Caki2 (cell line): ENCODE measurements around the gene ZNF841. TPM values are rescaled to one million over a fixed set of nuclear protein-coding genes. Genes with fewer than 3 reads are reported as not detected.
A peak's percentile ranks its signal among the peaks of the same experiment; 100 is the strongest.
"Not testable (repeated sequence)": the region's sequence is repeated elsewhere in the genome, so short reads cannot be mapped to it uniquely, and the experiment has no call there.

Experiments
- DNase-seq: peaks from one replicate; pipeline ENCODE4 v3.0.0-alpha.2; 2015; ENCODE audit warnings: low read depth
- in situ Hi-C: cut with HindIII; loops from 2 replicates; pipeline ENCODE4 v1.10.0; 2016; ENCODE audit warnings: low sequenced_read_pairs, low pct_unique_long_range_greater_than_20kb, mixed read lengths
- total RNA-seq: library from RNA; depleted of rRNA; stranded (reverse); fragments of >200 nt; shearing (Covaris generic); gene quantifications from 2 replicates; pipeline ENCODE4 v1.2.3, GENCODE V29; 2014; ENCODE audit warnings: low replicate concordance; rRNA removed

The ZNF841 gene
- total RNA-seq = 9.9 and 10.4 TPM in 2 replicates

- peak; percentile 95 for DNase-seq
- in situ Hi-C loops = no loop called here
Measured at GRCh38 chr19:52095172-52096014, at the start of gene ZNF841. ZNF841 (minus strand) TSS chr19:52095765; CDS start chr19:52084801, 10,964 bp downstream.

- in situ Hi-C loops = no loop called here
- DNase-seq = no peak
Measured at GRCh38 chr19:52142001-52142595, 46.5 kb upstream of the ZNF841 start.

GRCh38 chr19:52141203-52141602 is 45.6 kb upstream of the ZNF841 start:
- in situ Hi-C loops = no loop called here

GRCh38 chr19:52140032-52140710 is 44.6 kb upstream of the ZNF841 start:
- in situ Hi-C loops = no loop called here
- DNase-seq = no peak

More at GRCh38 chr19:52141203-52141602, 45.6 kb upstream of the ZNF841 start:
- no peak for DNase-seq

- in situ Hi-C loops = no loop called here
- DNase-seq = peak; percentile 92
Measured at GRCh38 chr19:52139252-52140031, 43.9 kb upstream of the ZNF841 start, which contains the start of gene ZNF616. ZNF616 (minus strand) TSS chr19:52139938; CDS start chr19:52130512, 9,426 bp downstream.

- in situ Hi-C loops = no loop called here
Measured at GRCh38 chr19:52138983-52139251, 43.4 kb upstream of the ZNF841 start.

GRCh38 chr19:52138278-52138982 is 42.9 kb upstream of the ZNF841 start:
- DNase-seq = no peak
- in situ Hi-C loops = no loop called here

More at GRCh38 chr19:52138983-52139251, 43.4 kb upstream of the ZNF841 start:
- DNase-seq = no peak

GRCh38 chr19:52120286-52120685 is 24.7 kb upstream of the ZNF841 start:
- no peak for DNase-seq
- in situ Hi-C loops = no loop called here

- in situ Hi-C loops = no loop called here
- peak; percentile 14 for DNase-seq
Measured at GRCh38 chr19:52115526-52116053, 20.0 kb upstream of the ZNF841 start.

GRCh38 chr19:52114691-52115090 is 19.1 kb upstream of the ZNF841 start:
- no peak for DNase-seq
- in situ Hi-C loops = no loop called here

GRCh38 chr19:52112624-52113023 is 17.1 kb upstream of the ZNF841 start:
- no peak for DNase-seq
- in situ Hi-C loops = no loop called here

GRCh38 chr19:52110780-52111179 is 15.2 kb upstream of the ZNF841 start:
- DNase-seq = no peak
- in situ Hi-C loops = no loop called here

GRCh38 chr19:52102782-52103181 is 7.2 kb upstream of the ZNF841 start:
- no peak for DNase-seq
- in situ Hi-C loops = no loop called here

- DNase-seq = no peak
- in situ Hi-C loops = no loop called here
Measured at GRCh38 chr19:52101866-52102562, 6.4 kb upstream of the ZNF841 start.

- DNase-seq = peak; percentile 15
- in situ Hi-C loops = no loop called here
Measured at GRCh38 chr19:52099497-52100138, 4.1 kb upstream of the ZNF841 start.

- in situ Hi-C loops = not testable (repeated sequence)
Measured at GRCh38 chr19:52096416-52096815, 851 bp upstream of the ZNF841 start.

More at GRCh38 chr19:52096416-52096815, 851 bp upstream of the ZNF841 start:
- DNase-seq = not testable (repeated sequence)
